Activated naive CD4-positive, alpha-beta T cell treated with Interleukin-2 at 50 U/mL for 16 hours (primary cell): ENCODE results near the gene XIRP1.
A peak's percentile ranks its signal among the peaks of the same experiment; 100 is the strongest.

Source experiments
- DNase-seq: peaks from one replicate; pipeline ENCODE4 v3.0.0-alpha.2; 2020

Gene XIRP1

GRCh38 chr3:39209329-39209970, 17.1 kb upstream of the XIRP1 start:
- no peak for DNase-seq

DNA sequence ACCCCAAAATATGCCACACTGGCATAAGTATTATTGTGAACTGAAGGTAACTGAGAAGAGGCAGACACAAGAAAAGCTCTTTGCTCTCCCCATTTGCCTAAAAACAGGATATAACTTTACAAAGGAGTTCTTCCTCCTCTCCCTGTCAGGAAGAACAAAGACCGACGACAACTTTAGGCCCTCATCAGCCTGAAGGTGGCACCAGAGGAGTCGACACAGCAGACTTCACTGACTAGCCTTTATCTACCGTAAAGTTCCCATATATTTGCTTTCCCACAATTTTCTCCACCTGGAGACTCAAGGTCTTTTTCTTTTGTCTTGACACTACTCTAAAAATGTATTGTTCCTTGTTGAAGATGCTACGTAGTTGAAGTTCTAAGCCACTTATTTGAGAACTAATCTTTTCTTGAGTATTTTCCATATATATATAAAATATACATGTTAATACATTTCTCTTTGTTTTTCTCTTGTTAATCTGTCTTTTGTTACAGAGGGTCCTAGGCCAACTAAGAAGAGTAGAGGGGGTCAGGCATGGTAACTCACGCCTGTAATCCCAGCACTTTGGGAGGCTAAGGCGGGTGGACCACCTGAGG, 16.2 kb upstream of the XIRP1 start:
- DNase-seq = peak; percentile 38

- no peak for DNase-seq
These were observed 15.2 kb upstream of the XIRP1 start for GRCh38 chr3:39207361-39208186.

- DNase-seq = no peak
These were observed 13.6 kb upstream of the XIRP1 start for GRCh38 chr3:39205919-39206516.

DNA sequence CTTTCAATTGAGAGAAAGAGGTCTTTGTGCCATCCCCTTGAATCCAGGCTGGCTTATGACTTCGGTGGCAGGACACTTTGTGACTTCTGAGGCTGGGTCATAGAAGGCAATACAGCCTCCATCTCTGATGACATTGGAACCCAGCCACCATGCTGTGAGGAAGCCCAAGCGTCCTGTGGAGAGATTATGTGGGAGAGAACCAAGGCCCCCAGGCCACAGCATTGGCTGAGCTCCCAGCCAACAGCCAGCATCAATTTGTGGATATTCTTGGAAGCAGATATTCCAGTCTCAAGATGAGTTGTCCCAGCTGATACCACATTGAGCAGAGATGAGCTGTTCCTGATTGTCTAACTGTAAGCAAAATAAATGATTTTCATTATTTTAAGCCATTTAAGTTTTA, 12.7 kb upstream of the XIRP1 start:
- DNase-seq = no peak

- no peak for DNase-seq
These were observed 11.5 kb upstream of the XIRP1 start for GRCh38 chr3:39203860-39204259.

GRCh38 chr3:39203402-39203801, 11.0 kb upstream of the XIRP1 start:
- DNase-seq = no peak

- DNase-seq = no peak
These were observed 9.7 kb upstream of the XIRP1 start for GRCh38 chr3:39202094-39202493.

DNA sequence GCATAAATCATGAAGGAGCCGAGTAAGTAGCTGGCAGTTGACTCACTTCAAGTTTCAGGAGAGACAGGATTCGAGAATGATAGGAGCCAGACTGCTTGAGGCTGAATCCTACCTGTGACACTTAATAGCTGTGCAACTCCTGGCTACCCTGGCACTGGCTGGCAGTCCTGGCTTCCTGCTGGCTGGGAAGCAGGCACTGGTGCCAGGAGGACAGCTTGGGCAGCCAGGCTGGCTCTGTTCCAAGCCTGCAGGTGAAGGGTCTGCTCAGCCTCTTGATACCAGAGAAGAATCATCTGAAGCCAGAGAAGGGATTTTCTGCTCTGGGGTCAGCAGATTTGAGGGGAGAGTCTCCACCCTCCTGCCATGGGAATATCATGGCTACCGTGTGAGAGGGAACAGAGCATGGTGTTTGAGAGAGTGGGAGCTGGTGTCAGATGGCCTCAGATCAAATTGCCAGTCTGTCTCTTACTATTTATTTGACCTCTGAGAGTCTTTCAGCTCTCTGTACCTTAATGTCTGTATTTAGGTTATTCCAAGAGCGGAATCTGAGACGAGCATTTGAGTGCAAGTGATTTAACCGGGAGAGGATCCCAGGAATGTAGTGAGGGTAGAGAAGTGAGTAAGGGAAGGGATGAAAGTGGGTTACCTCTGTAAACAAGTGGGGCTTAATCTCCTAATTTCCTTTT, 4.4 kb upstream of the XIRP1 start:
- DNase-seq = no peak

- no peak for DNase-seq
These were observed 3.6 kb upstream of the XIRP1 start for GRCh38 chr3:39196034-39196433.

DNA sequence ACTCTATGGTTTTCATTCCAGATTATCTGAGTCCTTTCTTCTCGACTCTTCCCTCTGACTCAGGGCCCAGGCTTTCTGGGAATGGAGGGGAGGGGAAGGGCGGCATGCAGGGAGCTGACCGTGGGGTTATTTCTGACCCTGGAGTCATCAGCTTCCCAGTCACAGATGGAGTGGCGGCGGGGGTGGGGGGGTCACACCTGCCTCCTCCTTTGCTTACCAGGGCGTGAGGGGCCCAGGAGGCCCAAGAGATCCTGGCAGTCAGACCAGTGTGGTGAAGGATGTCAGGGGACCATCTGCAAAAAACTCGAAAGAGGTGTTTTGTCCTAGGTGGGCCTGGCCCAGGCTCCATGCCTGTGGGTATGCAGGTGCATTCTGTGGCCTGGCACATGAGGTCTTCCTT, 996 bp upstream of the XIRP1 start:
- no peak for DNase-seq

- DNase-seq = no peak
These were observed 622 bp downstream of the XIRP1 start for GRCh38 chr3:39191773-39192172.

- DNase-seq = no peak
These were observed 1.3 kb downstream of the XIRP1 start for GRCh38 chr3:39191111-39191510.

DNA sequence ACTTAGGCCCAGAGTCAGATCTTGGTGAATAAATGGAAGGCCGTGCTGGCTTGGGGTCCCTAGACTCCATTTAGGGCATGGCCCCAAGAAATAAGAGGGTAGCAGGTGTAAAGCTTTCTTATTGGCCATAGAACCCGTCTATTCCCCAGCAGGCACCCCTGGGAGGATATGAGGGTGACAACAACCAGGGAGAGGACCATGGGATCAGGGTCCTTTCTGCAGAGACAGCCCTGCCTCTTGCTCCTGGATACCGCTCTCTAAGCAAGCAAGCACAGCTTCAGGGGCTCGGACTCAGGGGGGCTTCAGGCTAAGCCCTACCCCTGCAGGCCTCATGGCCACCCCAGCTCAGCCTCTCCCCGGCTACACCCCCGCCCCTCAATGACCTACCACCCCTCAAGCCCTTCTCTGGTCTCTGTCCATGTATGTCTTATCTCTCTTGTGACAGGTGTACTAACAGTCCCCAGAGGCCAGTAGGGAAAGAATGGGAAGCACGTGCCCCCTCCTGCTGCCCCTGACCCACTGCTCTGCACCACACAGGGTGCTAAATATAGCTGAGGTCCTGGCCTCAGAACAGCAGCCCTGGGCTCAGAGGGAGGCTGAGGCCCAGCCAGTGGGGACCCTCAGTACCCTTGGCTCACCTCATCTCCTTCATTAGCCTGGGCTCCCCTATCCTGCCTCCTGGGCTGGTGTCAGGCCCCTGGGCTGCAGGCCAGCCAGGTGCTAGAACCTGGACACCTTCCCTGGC, 1.9 kb downstream of the XIRP1 start:
- no peak for DNase-seq

DNA sequence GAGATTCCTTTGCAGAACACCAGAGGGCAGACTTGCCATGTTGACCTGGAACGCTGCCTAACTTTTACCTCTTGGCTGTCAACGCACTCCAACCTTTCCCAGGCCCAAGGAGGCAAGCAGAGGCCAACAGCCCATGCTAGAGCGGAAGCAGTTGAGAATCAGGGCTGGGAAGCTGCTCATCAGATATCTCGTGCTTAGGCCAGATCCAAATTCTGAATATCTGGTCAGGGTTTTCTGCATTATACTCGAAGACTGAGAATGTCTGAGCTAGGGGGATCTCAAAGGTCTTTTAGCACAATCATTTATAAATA, 2.5 kb downstream of the XIRP1 start:
- DNase-seq = peak; percentile 57

DNA sequence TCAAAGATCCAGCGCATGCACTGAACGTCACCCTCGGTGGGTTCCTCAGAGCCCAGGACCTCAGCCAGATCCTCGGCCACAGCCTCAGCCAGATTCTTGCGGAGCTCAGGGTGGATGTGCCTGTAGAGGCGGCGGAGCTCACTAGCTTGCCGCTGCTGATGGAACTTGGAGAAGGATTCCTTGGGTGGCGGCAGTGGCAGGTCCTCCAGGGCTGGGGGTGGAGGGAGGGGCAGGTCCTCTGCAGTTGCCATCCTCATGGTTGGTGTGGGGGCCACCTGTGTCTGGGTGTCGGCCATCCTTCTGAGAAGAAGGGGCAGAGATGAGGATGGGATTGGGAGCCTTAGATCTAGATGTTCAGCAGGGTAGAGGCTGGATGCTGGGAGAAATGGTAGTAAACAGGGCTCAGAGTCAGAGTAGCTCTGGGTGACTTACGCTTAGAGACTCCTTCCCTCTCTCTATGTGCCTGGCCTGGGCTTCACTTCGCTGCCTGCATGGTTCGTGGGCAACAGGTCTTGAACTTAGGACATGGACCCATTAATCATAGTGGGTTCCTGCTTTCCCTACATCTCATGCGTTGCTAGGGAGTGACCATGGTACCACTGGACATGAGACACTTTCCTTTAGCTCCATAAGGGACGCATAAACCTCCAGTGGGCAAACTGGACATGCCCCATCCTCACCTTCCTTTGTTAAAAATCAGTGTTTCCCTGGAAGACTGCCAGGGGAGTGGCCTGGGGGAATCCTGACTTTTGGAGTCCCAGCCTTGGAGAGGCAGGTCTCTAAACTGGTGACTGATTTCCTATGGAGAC, 3.0 kb downstream of the XIRP1 start:
- DNase-seq = no peak

DNA sequence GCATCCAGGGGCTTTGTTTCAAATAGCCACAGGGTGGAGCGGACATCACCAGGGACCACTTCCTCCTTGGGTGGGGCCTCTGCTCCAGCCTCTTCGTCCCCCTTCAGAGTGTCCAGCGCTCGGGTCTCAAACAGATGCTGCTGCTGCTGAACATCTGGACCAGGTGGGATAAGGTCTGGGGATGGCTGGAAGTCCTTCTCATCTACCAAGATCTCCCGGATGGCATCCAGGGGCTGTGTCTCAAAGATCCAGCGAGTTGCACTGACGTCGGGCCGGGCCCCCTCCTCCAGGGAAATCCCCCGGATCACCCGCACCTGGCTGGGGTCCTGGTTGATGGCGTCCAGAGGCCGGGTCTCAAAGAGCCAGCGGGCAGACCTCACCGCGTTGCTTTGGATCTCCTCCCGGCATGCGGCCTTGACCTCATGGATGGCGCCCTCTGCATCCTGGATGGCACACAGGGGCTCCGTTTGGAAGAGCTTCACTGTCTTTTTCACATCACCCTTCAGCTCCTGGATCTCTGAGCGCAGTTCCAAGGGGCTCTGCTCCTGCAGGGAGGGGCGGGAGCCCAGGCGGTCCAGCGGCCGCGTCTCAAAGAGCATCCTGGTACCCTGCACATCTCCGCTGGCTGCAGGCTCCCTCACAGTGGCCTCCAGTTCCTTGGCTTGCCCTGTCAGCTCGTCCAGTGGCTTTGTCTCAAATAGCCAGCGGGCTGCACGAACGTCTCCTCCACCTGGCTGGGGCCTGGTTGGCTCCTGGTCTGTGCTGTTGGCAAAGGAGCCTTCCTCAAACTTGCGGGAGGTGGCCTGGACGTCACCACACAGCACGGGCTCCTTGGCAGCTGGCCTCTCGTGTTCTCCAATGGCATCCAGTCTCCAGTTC, 3.9 kb downstream of the XIRP1 start:
- no peak for DNase-seq

GRCh38 chr3:39187372-39188155, 4.8 kb downstream of the XIRP1 start:
- no peak for DNase-seq

GRCh38 chr3:39186692-39187151, 5.7 kb downstream of the XIRP1 start:
- DNase-seq = no peak
